Measurements from ENCODE around the gene USH1C. TPM values are rescaled to one million over a fixed set of nuclear protein-coding genes. Genes with fewer than 3 reads are reported as not detected.

Gene USH1C
- total and polyA plus RNA-seq, 2 of the 13 experiments (the other 11 are each of a cell fraction or from before 2014, with no cell fraction given), result not detected

DNA sequence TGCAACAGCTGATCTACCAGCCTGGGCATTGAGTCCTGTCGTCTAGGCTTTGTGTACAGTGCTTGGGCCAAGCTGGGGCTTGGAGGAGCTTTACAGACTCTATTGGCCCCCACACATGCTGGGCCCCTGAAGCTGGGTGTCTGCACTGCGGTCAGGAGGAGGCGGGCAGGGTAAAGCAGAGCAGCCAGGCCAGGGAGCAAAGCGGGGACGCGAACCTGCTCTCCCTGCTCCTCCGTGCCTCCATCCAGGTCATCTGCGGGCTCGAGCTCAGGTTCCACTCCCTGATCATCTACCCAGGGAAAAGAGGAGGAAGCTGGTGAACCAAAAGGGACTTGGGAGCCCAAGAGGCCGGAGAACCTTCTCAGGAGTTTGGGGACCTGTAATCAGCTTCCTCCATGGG lies 27.0 kb downstream of the USH1C start:
- DNase-seq (ENCODE audit: low spot score) (no peak), FAIRE-seq (no peak), ATAC-seq (no peak)
- H3K4me2 ChIP-seq (ENCODE audit: low read depth, low read length), result no peak overlapping the region
- no peaks in the 10 kb centered on the region for H3K9me3 ChIP-seq (ENCODE audit: low read length)
- BruUV-seq (replicated peaks), result no TSS peak
- H3K4me3 ChIP-seq (replicated peaks in 1 of 3; ENCODE audit: insufficient read depth in 1 of 3, low read depth in 2 of 3, low read length in 3 of 3), result no peak overlapping the region
- no peaks in the 10 kb centered on the region for H4K20me1 ChIP-seq (ENCODE audit: insufficient read depth, low read length)
- in situ Hi-C loops (cut with HindIII; ENCODE audit: extremely low pct_ligation_motif_present, low pct_unique_long_range_greater_than_20kb) (loop anchor here (25.0 kb wide), 1 partner anchor 280 kb away; no protein-coding TSS in a partner anchor), intact Hi-C loops (cut with micrococcal nuclease; ENCODE audit: unreplicated experiment) (no loop called here)
- H3K27ac ChIP-seq (ENCODE audit: extremely low read length, insufficient read depth, low read length), result no peak overlapping the region
- H3K36me3 ChIP-seq (replicated peaks in 1 of 2; ENCODE audit: control insufficient read depth in 1 of 2, insufficient read depth in 2 of 2, low read length in 2 of 2), result no peaks in the 10 kb centered on the region
- H3K9ac ChIP-seq (ENCODE audit: insufficient read depth, low read depth, low read length), result no peak overlapping the region
- H2AFZ ChIP-seq (ENCODE audit: low read length), result no peak overlapping the region
- H3K79me2 ChIP-seq (ENCODE audit: insufficient read depth, low read length), result no peaks in the 10 kb centered on the region
- ChIA-PET CTCF (ENCODE audit: low intra/inter-chr PET ratio, low total read pairs) (no interaction called here), POLR2A (no interaction called here)
- 50% methylated on average over 10 of the region's 10 CpGs for WGBS (ENCODE audit: low lambda C conversion rate)
- peaks cover 1 to 5% of the 10 kb centered on the region in 2 experiments; a peak in 3 of 5 replicates for H3K27me3 ChIP-seq (ENCODE audit: control insufficient read depth in 1 of 2, insufficient read depth in 2 of 2, low read length in 2 of 2)
- no peaks in the 10 kb centered on the region for H3K4me1 ChIP-seq (ENCODE audit: insufficient read depth, low read length)
- TF ChIP-seq AGO1 (IDR thresholded peaks at IDR 0.05; ENCODE audit: low read depth, low read length, poor library complexity, severe bottlenecking), result no peak
- TF ChIP-seq ATRX (CRISPR knock-in tag; IDR thresholded peaks at IDR 0.05; ENCODE audit: borderline replicate concordance), result no peak
- TF ChIP-seq, protein P1, sequence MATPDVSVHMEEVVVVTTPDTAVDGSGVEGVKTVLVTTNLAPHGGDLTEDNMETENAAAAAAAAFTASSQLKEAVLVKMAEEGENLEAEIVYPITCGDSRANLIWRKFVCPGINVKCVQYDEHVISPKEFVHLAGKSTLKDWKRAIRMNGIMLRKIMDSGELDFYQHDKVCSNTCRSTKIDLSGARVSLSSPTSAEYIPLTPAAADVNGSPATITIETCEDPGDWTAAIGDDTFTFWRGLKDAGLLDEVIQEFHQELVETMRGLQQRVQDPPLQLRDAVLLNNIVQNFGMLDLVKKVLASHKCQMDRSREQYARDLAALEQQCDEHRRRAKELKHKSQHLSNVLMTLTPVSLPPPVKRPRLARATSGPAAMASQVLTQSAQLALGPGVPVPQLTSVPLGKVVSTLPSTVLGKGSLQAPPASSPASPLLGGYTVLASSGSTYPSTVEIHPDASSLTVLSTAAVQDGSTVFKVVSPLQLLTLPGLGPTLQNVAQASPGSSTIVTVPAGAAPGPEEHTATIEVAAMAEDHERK (CRISPR knock-in tag; IDR thresholded peaks at IDR 0.05; ENCODE audit: low read depth), result no peak
- no peak for TF ChIP-seq ZNF530 (CRISPR knock-in tag; IDR thresholded peaks at IDR 0.05; ENCODE audit: low read depth)
- TF ChIP-seq ZIK1 (CRISPR knock-in tag; IDR thresholded peaks at IDR 0.05; ENCODE audit: borderline replicate concordance, low read depth), result no peak
- TF ChIP-seq, protein P2, sequence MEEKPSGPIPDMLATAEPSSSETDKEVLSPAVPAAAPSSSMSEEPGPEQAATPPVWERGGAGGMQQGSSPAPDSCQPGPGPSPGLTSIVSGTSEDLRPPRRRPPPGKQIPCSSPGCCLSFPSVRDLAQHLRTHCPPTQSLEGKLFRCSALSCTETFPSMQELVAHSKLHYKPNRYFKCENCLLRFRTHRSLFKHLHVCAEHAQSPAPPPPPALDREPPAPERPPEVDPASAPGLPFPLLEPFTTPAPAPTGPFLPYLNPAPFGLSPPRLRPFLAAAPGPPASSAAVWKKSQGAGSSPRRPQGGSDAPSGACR (CRISPR knock-in tag; IDR thresholded peaks at IDR 0.05), result no peak
- TF ChIP-seq, protein P3, sequence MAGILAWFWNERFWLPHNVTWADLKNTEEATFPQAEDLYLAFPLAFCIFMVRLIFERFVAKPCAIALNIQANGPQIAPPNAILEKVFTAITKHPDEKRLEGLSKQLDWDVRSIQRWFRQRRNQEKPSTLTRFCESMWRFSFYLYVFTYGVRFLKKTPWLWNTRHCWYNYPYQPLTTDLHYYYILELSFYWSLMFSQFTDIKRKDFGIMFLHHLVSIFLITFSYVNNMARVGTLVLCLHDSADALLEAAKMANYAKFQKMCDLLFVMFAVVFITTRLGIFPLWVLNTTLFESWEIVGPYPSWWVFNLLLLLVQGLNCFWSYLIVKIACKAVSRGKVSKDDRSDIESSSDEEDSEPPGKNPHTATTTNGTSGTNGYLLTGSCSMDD (CRISPR knock-in tag; IDR thresholded peaks at IDR 0.05), result no peak
- TF ChIP-seq HMGA1 (CRISPR knock-in tag; conservative IDR thresholded peaks at IDR 0.05), result no peak
- TF ChIP-seq HOXA5 (CRISPR knock-in tag; IDR thresholded peaks at IDR 0.05), result no peak
- TF ChIP-seq, protein P4, sequence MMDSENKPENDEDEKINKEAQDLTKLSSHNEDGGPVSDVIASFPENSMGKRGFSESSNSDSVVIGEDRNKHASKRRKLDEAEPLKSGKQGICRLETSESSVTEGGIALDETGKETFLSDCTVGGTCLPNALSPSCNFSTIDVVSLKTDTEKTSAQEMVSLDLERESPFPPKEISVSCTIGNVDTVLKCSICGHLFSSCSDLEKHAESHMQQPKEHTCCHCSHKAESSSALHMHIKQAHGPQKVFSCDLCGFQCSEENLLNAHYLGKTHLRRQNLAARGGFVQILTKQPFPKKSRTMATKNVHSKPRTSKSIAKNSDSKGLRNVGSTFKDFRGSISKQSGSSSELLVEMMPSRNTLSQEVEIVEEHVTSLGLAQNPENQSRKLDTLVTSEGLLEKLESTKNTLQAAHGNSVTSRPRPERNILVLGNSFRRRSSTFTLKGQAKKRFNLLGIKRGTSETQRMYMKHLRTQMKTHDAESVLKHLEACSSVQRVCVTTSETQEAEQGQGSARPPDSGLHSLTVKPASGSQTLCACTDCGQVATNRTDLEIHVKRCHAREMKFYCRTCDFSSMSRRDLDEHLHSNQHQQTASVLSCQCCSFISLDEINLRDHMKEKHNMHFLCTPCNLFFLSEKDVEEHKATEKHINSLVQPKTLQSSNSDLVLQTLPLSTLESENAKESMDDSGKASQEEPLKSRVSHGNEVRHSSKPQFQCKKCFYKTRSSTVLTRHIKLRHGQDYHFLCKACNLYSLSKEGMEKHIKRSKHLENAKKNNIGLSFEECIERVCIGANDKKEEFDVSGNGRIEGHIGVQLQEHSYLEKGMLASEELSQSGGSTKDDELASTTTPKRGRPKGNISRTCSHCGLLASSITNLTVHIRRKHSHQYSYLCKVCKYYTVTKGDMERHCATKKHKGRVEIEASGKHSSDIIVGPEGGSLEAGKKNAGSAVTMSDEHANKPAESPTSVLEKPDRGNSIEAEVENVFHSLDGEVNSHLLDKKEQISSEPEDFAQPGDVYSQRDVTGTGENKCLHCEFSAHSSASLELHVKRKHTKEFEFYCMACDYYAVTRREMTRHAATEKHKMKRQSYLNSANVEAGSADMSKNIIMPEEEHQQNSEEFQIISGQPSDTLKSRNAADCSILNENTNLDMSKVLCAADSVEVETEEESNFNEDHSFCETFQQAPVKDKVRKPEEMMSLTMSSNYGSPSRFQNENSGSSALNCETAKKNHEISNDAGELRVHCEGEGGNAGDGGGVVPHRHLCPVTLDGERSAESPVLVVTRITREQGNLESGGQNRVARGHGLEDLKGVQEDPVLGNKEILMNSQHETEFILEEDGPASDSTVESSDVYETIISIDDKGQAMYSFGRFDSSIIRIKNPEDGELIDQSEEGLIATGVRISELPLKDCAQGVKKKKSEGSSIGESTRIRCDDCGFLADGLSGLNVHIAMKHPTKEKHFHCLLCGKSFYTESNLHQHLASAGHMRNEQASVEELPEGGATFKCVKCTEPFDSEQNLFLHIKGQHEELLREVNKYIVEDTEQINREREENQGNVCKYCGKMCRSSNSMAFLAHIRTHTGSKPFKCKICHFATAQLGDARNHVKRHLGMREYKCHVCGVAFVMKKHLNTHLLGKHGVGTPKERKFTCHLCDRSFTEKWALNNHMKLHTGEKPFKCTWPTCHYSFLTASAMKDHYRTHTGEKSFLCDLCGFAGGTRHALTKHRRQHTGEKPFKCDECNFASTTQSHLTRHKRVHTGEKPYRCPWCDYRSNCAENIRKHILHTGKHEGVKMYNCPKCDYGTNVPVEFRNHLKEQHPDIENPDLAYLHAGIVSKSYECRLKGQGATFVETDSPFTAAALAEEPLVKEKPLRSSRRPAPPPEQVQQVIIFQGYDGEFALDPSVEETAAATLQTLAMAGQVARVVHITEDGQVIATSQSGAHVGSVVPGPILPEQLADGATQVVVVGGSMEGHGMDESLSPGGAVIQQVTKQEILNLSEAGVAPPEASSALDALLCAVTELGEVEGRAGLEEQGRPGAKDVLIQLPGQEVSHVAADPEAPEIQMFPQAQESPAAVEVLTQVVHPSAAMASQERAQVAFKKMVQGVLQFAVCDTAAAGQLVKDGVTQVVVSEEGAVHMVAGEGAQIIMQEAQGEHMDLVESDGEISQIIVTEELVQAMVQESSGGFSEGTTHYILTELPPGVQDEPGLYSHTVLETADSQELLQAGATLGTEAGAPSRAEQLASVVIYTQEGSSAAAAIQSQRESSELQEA (CRISPR knock-in tag; IDR thresholded peaks at IDR 0.05; ENCODE audit: not compliant biosample characterization), result no peak
- no peak for TF ChIP-seq CBX5 (CRISPR knock-in tag; IDR thresholded peaks at IDR 0.05; ENCODE audit: borderline replicate concordance)
- TF ChIP-seq HIVEP1 (CRISPR knock-in tag; IDR thresholded peaks at IDR 0.05), result no peak
- TF ChIP-seq NCOA1 (CRISPR knock-in tag; IDR thresholded peaks at IDR 0.05), result no peak
- no peak for TF ChIP-seq PRMT3 (CRISPR knock-in tag; IDR thresholded peaks at IDR 0.05; ENCODE audit: borderline replicate concordance, low read depth)
